GM21717 (cell line): Measurements from ENCODE around the gene FKBP2.

Experiments
- ATAC-seq: cut with Tn5 transposase; IDR thresholded peaks from one replicate; pipeline ENCODE4 v1.9.1; 2021; ENCODE audit warnings: mild to moderate bottlenecking, moderate library complexity; ENCODE audit not compliant: unreplicated experiment

The FKBP2 gene

DNA sequence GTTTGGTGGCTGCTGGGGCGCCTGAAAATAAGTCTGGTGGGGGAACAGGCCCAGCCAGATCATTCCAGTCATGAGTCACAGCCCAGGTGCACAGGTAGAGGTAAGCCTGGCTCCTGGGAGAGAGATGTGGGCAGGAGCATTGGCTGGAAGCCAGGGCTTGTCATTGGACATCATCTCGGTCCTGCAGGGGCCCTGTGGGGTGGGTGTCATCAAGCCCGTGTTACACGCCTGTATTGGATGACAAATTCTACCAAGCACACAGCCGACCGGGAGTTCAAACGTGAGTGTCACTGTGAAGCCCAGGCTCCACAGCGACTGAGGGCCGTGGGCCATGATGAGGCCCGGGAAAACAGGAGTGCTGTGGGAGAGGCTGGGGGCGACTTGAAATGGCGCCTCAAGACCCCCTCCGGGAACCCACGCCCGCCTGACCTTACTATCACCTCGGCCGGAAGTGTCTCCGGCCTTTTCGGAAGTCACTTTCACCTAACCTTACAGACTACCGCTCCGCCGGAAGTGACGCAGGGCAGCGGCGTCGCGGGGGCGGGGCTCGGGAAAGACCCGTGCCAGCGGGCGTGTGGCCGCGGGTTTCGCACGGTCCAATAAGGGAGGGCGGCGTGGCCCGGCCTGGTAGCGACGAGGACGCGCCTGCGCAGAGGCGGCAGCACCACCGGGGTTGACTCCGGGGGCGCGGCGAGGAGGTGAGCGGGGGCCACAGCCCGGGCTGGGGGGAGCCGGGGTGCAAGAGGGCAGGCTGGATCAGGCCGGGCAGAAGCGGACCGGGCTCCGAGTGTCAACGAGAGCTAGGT is at the start of gene FKBP2:
TSS of gene FKBP2 (plus strand) at position 661 of the 806 bp plus-strand sequence. CDS start 1,293 bp downstream, outside the sequence.
- peak; percentile 33 for ATAC-seq

DNA sequence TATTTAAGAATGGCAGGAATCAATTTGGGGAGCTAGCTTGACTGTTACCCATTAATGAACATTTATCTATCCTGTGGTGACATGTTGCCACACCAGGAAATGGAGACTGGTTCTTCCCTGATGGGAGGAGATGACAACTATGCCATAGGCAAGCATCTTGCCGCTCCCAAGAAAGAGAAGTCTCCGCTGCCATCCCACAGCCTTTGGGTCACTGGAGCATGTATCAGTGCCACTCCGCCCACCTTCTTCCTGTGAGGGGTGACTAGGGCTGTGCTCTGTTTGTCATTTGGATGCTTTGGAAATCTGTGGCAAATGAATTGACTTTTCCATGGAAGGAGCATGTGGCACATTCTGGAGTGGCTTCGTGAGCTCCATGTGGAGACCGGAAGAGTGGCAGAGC is 48.5 kb upstream of the FKBP2 start:
- ATAC-seq = no peak

DNA sequence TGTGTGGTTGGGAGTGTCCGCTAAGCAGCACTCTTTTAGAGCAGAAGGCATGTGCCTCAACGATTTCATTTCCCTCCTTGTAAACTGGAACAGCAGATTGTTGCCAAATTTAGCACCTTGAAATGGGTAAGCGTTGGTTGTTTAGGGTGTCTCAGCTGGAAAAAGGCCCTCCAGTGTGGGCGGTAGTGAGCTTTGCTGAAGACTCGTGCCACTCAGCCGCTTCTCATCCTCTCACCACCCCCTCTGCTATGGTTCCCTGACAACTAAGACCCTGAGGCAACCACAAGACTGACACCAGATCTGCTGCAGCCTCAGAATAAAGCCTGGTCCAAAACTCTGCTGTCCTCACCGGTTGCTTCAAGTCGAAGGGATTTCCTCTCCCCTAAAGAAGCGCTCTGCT is 44.3 kb upstream of the FKBP2 start:
- no peak for ATAC-seq

DNA sequence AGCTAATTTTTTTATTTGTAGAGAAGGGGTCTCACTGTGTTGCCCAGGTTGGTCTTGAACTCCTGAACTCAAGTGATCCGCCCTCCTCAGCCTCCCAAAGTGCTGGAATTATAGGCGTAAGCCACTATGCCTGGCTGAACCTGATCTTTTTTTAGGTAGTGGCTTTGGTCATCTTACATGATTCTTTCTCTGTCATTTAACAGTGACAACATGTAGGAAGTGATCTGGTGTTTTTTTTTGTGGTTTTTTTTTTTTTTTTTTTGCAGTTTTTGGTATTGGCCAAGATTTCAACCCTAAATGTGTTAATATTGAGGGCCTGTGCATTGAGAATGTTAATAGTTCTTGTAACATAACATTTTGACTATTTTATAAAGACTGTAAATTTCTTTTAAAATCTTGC is 42.4 kb upstream of the FKBP2 start:
- ATAC-seq = no peak

DNA sequence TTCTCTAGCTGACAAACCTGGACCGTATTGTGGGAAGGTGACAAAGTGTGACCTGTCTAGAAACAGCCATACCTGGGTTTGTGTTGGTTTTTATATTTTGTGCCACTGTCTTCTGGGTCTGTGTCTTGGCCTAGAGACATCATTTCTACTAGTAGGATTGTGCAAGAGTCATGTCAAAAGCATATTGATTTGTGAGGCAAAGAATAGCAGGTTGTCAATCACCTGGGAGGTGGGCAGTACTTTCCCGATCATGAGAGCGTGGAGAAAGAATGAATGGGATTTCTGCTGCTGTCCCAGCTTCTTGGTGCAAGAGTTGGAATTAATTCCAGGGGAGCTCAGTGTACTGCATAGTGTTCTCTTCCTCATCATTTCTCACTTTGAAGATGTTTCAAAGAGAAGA is 39.4 kb upstream of the FKBP2 start:
- ATAC-seq = no peak

DNA sequence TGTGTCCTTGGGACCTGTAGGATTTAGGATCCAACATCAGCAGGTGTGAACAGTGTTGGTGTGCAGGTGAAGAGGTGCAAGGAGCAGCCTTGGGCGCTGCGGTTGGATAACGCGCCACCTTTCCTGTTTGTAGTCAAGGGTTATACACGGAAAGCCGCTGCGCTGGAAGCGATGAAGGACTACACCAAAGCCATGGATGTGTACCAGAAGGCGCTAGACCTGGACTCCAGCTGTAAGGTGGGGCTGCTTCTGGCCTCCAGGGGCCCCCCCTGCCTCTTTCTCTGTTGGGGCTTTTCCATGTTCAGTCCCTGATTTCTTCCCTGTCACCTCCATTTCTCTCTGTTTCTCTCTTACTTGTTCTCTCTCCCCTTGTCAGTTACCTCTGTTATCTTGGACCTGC is 37.9 kb upstream of the FKBP2 start:
- no peak for ATAC-seq

DNA sequence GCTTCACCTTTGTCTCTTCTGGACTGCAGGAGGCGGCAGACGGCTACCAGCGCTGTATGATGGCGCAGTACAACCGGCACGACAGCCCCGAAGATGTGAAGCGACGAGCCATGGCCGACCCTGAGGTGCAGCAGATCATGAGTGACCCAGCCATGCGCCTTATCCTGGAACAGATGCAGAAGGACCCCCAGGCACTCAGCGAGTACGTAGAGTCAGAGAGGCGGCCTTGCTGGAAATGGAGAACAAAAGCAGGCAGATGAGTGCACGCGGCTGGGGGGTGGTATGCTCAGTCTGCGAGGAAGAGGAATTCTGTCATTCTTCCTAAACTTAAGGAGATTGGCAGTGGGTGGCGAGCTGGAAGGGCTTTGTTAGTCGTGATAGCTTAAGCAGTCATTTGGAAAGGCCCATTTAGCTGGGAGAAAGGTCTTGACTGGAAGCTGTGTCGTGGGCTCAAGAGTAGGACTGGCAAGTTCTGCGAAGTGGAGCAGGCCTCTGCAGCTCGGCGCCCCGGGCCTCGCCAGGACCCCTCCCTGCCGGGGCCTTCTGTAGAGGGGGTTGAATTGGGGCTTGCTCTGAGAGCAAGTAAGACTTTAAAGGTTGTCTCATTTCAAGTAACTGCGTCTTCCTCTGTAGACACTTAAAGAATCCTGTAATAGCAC is 37.3 kb upstream of the FKBP2 start:
- no peak for ATAC-seq

DNA sequence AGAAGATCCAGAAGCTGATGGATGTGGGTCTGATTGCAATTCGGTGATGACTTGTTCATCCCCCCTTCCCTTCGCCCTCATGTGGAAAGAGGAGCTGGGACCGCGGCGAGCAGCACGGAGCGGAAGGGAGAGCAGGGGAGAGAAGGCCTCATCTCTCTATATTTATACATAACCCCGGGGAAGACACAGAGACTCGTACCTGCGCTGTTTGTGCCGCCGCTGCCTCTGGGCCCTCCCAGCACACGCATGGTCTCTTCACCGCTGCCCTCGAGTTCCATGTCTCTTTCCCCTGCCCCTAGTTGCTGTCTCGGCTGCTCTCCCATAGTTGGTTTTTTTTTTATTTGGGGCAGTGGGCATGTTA is 36.8 kb upstream of the FKBP2 start:
- no peak for ATAC-seq

DNA sequence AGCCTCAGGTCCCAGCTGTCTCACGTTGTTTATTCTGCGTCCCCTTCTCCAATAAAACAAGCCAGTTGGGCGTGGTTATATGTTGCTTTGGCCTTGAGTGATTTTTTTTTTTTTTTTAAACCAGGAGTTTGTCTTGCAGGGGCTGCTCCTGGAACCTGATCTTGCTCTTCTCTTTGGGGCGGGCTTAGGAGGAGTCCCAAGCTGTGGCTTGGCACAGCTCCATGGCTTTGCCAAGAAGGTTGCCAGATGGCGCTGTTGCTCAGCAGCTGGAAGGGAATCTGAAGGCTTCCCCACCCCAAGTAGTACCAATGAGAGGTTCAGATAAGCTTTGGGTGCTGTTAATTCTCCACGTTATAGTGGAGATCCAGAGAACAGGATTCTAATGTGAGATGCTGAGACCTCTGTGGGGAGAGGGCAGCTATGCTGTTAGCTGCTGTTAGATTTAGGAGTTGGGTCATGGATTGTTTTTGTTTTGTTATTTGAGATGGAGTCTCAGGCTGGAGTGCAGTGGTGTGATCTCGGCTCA is 36.4 kb upstream of the FKBP2 start:
- ATAC-seq = no peak

DNA sequence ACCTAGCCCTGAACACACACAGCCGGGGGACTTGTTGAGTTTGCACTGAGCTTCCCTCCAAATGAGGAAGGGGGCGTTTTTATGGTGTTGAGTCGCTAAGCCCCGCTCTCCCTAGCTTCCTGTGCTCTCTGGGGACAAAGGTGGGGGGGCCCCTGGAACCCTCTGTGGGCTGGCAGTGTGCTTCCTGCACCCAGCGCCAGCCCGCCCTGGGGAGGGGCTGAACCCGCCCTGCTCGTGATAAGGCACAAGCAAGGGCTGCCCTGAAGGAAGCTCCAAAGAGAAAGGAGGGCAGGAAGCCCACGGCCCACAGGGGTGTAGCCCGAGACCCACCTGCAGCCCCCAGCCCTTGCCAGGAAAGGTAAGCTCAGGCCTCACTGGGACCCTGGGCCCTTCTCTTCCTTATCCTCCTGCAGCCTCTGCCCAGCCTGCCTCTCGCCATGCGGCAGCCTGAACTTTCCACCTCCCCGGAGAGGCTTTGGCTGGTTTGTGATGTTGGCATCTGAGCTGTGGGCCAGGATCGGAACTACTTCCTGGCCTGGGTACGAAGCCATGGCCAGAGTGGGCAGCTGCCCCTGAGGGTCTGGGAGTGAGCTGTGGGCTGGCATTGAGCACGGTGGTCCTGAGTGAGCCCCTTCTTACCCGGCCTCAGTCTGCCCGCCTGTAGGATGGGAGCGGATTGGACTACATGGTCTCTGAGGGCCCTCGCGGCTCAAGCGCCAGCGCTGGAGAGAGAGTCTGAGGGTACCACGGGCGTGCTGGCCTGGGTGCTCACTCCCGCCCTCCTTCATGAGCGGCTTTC is 34.2 kb upstream of the FKBP2 start, which contains the start of gene FERMT3:
TSS of gene FERMT3 (plus strand) at position 265 of the 799 bp plus-strand sequence. CDS start 644 bp downstream, outside the sequence.
- no peak for ATAC-seq

DNA sequence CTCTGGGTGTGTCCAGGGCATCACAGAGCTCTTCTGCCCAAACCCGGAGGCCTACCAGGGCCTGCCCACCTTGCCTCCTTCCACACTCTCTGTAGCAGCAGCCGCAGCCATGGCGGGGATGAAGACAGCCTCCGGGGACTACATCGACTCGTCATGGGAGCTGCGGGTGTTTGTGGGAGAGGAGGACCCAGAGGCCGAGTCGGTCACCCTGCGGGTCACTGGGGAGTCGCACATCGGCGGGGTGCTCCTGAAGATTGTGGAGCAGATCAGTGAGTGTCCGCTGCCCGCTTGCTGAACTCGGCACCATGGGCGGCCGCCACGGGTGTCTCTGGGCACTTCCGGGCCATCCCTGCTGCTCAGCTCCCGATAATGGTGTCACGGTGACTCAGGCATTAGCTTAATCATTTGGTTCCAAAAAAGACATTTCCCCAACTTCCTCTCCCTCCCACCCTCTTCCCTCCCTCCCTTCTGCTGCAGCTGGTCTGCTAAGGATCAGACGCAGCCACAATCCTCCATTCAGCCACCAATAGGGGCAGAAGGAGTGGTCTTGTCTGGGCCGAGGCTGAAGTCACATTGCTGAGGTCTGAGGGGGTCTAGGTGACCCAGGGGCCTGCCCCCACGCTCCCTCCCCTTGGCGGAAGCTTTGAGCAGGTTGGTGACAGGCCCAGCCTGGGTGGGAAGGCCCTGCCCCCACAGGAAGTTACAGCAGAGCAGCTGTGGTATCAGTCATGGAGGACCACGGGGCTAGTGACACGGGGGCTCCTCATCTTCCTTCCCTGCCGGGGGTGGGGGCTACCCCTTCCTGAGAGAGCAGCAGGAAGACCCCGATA is 33.4 kb upstream of the FKBP2 start:
- peak; percentile 42 for ATAC-seq

DNA sequence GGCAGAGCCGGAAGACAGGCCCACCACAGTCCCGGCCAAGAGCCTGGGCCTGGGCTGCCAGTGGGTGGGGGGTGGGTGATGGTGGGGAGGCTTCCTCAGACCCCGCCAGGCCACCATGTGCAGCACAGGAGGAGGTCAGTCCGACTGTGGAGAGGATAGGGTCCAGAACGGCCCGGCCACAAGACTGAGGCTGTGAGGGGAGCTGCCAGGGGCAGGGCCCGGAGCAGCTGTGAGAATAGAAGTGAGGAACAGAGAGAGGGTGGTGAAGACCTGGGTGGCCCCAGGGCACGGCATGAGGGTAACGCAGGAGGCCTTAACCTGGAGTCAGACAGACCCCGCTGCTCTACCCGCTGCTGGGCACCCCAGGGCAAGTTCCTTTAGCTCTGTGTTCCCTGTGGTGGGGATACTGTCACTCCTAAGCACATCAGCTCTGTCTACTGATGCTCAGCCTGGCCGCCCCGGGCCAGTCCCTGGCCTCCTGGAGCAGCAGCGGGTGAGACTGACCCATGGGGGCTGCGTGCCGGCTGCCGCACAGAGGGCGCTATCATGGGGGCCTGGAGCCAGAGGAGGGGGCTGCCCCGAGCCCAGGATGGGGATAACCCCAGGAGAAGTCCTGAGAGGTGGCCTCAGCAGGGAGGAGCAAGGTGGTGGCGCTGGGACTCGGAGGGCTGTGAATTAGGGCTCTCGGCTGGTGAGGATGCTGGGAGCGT is 32.7 kb upstream of the FKBP2 start:
- ATAC-seq = no peak

DNA sequence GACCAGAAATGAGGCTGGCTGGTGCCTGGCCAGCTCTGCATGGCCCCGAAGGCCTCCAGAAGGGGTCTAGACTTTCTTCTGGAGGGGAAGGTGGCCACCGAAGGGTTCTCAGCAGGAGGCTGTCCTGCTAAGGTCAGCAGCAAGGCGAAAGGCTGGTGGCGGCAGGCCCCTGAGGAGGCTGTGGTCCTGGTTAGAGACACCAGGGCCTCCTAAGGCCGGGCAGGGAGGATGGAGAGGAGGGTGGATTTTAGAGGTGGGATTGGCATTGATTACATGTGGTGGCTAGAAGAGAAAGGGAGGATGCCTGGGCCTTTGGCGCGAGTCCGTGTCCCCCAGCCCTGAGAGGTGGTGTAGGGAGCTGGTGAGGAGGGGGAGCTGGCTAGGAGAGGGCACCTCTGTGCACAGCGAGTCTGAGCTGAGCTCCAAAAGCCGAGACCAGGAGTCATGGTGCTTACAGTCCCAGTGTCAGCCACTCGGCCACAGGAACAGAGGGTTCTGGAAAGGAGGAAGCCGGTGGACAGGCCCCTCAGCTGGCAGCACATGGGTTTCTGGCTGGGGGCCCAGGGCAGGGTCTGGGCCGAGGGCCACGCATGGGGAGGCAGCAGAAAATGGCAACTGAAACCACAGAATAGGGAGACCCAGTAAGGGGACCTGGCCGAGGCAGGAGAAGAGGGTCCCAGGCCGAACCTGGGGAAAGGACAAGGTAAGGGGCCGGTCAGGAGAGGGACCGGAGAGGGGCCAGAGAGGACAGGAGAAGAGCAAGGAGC is 31.9 kb upstream of the FKBP2 start:
- no peak for ATAC-seq

DNA sequence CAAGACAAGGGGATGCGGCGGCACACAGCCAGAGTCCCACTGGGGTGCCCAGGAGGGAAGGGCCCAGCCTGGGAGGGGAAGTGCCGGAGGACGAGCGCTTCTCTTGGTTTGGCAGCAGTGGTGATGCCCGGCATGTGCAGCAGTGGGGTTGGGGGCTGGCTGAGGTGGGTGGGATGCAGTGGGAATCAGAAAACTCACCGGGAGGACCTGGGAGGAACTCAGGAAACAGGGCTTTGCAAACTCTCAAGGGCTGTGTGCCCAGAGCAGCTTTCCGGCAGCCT is 31.4 kb upstream of the FKBP2 start:
- no peak for ATAC-seq

DNA sequence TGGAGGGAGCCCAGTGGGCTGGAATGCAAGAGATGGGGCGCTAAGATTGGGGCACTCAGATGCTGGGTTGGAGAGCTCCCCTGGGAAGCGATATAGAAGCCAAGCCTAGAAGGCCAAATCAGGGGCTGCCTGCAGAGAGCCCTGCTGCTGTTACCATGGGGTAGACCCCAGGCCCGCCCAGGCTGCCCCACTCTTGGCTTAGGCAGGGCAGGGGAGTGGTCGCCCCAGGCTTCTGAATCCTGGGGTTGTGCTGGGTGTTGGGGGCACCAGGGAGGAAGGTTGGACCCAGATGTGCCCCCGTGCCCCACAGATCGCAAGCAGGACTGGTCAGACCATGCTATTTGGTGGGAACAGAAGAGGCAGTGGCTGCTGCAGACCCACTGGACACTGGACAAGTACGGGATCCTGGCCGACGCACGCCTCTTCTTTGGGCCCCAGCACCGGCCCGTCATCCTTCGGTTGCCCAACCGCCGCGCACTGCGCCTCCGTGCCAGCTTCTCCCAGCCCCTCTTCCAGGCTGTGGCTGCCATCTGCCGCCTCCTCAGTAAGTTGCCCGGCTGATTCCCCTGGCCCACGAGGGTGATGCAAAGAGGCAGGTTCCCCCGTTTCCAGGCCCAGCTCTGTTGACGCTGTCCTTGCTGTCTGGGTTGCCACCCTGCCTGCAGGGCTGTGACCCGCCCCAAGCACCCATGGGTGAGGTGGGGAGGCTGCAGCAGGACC is 30.4 kb upstream of the FKBP2 start:
- ATAC-seq = no peak

DNA sequence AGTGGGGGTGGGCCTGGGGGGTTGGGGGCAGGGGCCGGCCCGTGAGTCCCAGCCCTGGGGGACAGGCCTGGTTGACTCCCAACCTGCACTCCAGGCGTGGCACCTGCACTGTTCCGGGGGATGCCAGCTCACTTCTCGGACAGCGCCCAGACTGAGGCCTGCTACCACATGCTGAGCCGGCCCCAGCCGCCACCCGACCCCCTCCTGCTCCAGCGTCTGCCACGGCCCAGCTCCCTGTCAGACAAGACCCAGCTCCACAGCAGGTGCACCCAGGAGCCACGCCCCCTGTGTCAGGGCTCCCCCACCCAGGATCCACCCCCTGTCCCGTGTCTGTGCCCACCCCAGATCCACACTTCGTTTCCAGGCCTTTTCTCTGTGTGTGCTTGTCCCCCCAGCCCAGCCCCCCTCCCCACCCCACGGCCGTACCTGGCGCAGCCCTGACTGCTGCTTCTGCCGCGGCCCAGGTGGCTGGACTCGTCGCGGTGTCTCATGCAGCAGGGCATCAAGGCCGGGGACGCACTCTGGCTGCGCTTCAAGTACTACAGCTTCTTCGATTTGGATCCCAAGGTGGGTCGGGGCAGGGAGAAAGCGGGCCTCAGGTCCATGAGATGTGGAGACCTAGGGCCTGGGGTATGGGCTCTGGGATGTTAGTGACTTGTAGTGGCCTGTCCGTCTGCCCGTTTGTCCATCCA is 29.6 kb upstream of the FKBP2 start:
- ATAC-seq = no peak

DNA sequence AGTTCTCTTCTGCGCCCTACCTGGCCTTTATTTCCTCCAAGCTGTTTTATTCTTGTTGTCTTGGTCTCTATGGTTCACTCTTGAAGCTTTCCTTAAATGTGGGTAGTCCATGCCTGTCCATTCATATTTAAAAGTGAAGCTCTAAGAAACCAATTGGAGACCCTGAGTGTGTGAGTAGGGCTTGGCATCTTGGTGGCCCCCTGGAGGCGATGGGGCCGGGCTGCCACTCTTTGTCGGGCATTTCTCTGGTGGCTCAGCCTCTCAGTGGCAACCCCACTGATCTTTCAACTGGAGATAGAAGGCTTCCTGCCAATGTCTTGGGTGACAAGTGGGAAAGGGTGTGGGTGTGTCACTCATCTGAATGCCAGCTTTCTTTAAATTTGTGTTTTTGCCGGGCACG is 24.0 kb upstream of the FKBP2 start:
- no peak for ATAC-seq
